Central memory CD8-positive, alpha-beta T cell (primary cell): ENCODE results near the gene ZNF207.
"Not testable (repeated sequence)": the region's sequence is repeated elsewhere in the genome, so short reads cannot be mapped to it uniquely, and the experiment has no call there.

Experiments
- ATAC-seq: fragments of 150-1000 bp; cut with Tn5 transposase; replicated peaks from 2 replicates; pipeline ENCODE4 v1.10.0; 2022; ENCODE audit warnings: mild to moderate bottlenecking, moderate FRiP score, moderate number of reproducible peaks; ENCODE audit not compliant: poor library complexity, severe bottlenecking; ENCODE audit errors: extremely low read depth
- DNase-seq, 2 donors: peaks; one replicate each; pipeline ENCODE4 v3.0.0; 2021; ENCODE audit warnings: low spot score in 2 of 2
- H3K27ac Mint-ChIP-seq: one replicate; pipeline ENCODE4 v1.8.0; 2022; ENCODE audit warnings: low read depth, mild to moderate bottlenecking, moderate library complexity, mixed read lengths
- H3K27me3 Mint-ChIP-seq: one replicate; pipeline ENCODE4 v1.8.0; 2022; ENCODE audit warnings: mixed read lengths
- H3K36me3 Mint-ChIP-seq: one replicate; pipeline ENCODE4 v1.8.0; 2022; ENCODE audit warnings: mild to moderate bottlenecking, moderate library complexity, mixed read lengths; ENCODE audit not compliant: insufficient read depth
- H3K4me1 Mint-ChIP-seq: one replicate; pipeline ENCODE4 v1.8.0; 2022; ENCODE audit warnings: mixed read lengths
- H3K4me3 Mint-ChIP-seq: one replicate; pipeline ENCODE4 v1.8.0; 2022; ENCODE audit warnings: mild to moderate bottlenecking, moderate library complexity, mixed read lengths
- H3K9me3 Mint-ChIP-seq: one replicate; pipeline ENCODE4 v1.8.0; 2022; ENCODE audit warnings: mixed read lengths

Gene ZNF207

DNA sequence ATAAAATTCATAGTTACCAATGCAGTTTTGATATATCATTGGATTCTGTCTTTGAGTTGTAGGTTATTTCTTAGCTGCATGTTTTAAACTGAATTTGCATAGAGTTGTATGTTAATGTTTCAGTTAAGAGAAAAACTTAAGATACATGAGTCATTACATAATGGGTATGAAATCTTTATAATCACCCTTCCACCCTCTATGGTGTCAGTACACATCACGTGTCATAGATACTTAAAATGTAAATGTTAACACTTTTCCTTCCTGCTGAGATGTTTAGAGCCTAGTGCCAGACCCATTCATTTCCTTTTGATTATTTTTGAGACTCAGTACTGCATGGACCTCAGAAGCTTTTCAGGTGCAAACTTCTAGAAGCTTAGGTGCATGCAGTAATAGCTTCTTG is 20.5 kb downstream of the ZNF207 start:
- peaks cover 15% of the 10 kb centered on the region for H3K4me1 Mint-ChIP-seq
- no peaks in the 10 kb centered on the region for H3K9me3 Mint-ChIP-seq
- no peak overlapping the region for H3K4me3 Mint-ChIP-seq
- H3K36me3 Mint-ChIP-seq: peaks cover 84% of the 10 kb centered on the region
- DNase-seq (no peak), ATAC-seq (no peak)
- H3K27me3 Mint-ChIP-seq: no peaks in the 10 kb centered on the region
- no peak overlapping the region for H3K27ac Mint-ChIP-seq

DNA sequence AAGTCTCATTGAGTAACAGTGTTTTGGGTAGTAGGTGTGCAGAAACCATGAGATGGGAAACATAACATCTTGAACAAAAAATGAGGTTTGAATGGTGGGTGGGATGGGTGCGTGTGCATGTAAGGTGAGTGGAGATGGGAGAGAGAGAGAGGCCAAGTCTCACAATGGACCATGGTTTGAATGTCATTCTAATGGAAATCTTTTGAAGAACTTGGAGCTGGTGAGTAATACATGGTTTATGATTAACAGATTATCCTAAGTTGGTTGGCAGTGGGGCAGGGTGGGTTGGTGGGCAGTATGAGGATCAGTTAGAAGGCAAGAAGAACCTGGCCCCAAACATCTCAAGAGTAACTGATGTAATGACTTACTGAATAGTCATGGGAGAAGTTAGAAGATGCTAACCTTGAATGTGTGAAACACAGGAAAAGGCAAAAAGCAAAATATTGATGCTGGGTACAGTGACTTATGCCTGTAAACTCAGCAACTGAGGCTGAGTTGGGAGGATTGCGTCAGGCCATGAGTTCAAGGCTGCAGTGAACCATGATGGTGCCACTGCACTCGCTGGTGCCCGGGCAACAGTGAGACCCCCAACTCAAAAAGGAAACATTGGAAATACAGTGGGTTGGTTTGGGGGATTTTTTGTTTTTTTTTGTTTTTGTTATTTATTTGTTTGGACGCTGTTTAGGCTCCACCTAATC is 32.7 kb downstream of the ZNF207 start:
- no peaks in the 10 kb centered on the region for H3K9me3 Mint-ChIP-seq
- peak overlapping the region; percentile 0 for H3K27ac Mint-ChIP-seq

DNA sequence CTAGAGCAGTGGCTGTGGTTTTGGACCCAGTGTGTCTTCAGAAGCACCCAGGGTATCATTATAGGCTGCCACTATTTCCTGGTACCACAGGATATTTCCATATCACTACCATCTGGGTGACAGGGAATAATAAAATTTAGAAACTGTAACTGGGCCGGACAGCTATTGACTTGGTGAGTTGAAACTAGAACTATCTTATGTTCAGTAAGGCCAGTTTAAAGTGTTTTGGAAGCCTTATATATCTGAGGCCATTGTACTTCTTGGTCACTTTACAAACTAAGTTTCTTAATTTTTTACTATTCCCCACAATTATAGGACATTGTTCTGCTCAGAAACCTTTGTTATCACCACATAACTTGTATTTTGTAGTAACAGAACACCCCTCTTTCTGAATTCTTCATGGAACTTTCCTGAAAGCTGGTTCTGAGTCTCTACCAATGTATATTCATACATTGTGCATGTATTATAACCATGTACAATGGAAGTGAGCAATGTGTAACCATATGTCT is 34.0 kb downstream of the ZNF207 start:
- no peaks in the 10 kb centered on the region for H3K27me3 Mint-ChIP-seq
- no peak overlapping the region for H3K4me3 Mint-ChIP-seq
- DNase-seq (no peak), ATAC-seq (no peak)
- H3K4me1 Mint-ChIP-seq: peaks cover 24% of the 10 kb centered on the region
- no peaks in the 10 kb centered on the region for H3K9me3 Mint-ChIP-seq
- peaks cover 37% of the 10 kb centered on the region for H3K36me3 Mint-ChIP-seq
- H3K27ac Mint-ChIP-seq: no peak overlapping the region

More for the DNA sequence above, 32.7 kb downstream of the ZNF207 start:
- Mint-ChIP-seq H3K4me1 (peaks cover 24% of the 10 kb centered on the region), H3K4me3 (no peak overlapping the region), H3K36me3 (peaks cover 44% of the 10 kb centered on the region), H3K27me3 (no peaks in the 10 kb centered on the region)
- no peak for ATAC-seq
- no peak for DNase-seq

DNA sequence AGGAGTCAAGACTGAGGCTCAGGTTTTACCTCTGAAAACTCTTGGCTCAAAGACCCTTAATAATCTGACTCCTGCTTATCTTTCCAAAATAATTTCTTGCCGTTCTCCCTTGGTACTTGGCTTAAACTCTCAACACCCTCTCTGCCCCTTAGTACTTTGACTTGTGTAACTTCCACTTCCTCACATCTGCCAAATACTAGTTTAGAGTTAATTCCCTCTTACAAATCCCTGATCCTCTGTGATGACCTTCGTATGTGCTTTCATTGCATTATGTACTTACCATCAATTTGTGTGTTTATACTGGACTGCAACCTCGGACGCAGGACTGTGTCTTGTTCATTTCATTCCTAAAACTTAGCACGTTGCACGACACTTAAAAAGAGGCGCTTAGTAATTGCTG is 35.2 kb downstream of the ZNF207 start:
- Mint-ChIP-seq H3K9me3 (no peaks in the 10 kb centered on the region), H3K36me3 (peaks cover 36% of the 10 kb centered on the region), H3K27ac (peak overlapping the region; percentile 66), H3K27me3 (no peaks in the 10 kb centered on the region), H3K4me1 (peaks cover 24% of the 10 kb centered on the region), H3K4me3 (no peak overlapping the region)
- ATAC-seq (no peak), DNase-seq (no peak)

DNA sequence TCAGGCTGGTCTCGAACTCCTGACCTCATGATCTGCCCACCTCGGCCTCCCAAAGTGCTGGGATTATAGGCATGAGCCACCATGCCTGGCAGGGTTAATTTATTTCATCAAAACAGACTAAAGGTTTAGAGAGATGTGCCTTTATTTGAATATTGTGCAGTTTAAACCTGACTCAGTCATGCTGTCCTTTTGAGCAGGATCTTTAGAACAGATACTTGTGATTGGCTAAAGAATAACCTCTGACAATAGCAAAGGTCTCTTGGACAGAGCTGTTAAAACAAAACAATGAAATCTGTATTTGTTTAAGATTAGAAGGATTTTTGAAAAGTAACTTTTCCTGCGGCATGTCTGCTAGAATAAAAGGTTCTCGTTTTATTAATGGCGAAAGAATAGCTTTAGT is 36.0 kb downstream of the ZNF207 start:
- no peaks in the 10 kb centered on the region for H3K9me3 Mint-ChIP-seq
- peaks cover 24% of the 10 kb centered on the region for H3K4me1 Mint-ChIP-seq
- DNase-seq: no peak
- peaks cover 29% of the 10 kb centered on the region for H3K36me3 Mint-ChIP-seq
- no peak overlapping the region for H3K4me3 Mint-ChIP-seq
- no peak overlapping the region for H3K27ac Mint-ChIP-seq
- no peak for ATAC-seq
- no peaks in the 10 kb centered on the region for H3K27me3 Mint-ChIP-seq

DNA sequence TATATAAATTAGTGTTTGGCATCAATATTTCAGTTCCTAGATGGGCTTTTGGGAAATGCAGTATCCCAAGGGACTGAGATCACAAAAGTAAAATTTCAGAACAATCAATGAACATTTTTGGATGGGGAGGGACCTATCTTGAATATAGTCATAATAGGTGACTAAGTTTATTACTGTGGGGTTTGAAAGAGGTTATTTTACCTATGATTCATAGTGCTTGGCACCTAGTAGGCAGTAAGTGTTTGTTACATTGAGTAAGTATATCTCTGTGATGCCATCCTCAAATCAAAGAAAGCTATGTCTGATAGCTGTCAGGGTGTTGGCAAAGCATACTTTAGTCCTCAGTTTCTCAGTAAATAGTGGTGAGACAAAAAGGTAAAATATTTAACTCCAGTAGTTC is 36.9 kb downstream of the ZNF207 start:
- no peak overlapping the region for H3K27ac Mint-ChIP-seq

DNA sequence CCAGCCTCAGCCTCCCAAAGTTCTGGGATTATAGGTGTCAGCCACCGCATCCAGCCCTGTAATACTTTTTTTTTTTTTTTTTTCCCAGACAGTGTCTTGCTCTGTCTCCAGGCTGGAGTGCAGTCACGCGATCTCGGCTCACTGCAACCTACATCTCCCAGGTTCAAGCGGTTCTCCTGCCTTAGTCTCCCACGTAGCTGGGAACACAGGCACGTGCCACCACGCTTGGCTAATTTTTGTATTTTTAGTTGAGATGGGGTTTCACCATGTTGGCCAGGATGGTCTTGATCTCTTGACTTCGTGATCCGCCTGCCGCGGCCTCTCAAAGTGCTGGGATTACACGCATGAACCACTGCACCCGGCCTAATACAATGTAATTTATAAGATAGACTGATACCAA is 38.2 kb downstream of the ZNF207 start:
- not testable (repeated sequence) for H3K9me3 Mint-ChIP-seq, ATAC-seq, DNase-seq, H3K4me3 Mint-ChIP-seq, H3K27ac Mint-ChIP-seq, H3K27me3 Mint-ChIP-seq
- peaks cover 17% of the 10 kb centered on the region for H3K36me3 Mint-ChIP-seq
- H3K4me1 Mint-ChIP-seq: peaks cover 14% of the 10 kb centered on the region

More for the DNA sequence above, 36.9 kb downstream of the ZNF207 start:
- no peak for ATAC-seq
- H3K9me3 Mint-ChIP-seq: no peaks in the 10 kb centered on the region
- DNase-seq: no peak
- H3K4me3 Mint-ChIP-seq: no peak overlapping the region
- H3K4me1 Mint-ChIP-seq: peaks cover 24% of the 10 kb centered on the region
- H3K27me3 Mint-ChIP-seq: no peaks in the 10 kb centered on the region
- peaks cover 25% of the 10 kb centered on the region for H3K36me3 Mint-ChIP-seq

DNA sequence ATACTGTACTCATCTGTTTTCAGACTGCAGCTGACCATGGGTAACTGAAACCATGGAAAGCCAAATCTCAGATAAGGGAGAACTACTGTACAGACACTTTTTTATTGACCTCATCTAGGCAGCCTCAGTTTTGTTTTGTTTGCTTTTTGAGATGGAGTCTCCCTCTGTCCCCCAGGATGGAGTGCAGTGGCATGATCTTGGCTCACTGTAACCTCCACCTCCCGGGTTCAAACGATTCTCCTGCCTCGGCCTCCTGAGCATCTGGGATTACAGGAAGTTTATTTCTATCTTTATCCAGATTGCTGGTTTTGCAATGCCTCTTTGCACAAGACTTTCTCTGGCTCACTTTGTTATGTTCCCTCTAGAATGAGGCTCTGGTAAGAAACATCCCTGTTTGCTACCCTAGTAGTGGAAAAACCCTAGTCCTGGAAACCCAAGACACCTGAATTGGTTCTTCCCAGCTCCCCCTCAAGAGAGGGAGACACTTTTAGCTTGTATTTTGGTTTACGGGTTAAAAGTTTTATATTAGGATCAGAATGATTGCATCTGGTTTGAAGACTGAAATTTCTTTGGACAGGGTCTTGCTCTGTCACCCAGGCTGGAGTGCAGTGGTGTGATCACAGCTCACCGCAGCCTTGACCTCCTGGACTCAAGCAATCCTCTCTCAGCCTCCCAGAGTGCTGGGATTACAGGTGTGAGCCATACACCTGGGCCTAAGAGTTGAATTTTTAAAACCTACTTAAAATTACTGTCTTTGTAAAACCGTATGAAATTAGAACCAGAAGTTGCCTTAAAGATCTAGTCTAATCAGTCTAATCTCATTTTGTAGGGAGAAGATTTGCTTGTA is 38.9 kb downstream of the ZNF207 start:
- no peaks in the 10 kb centered on the region for H3K9me3 Mint-ChIP-seq
- H3K4me3 Mint-ChIP-seq: no peak overlapping the region
- peak overlapping the region; percentile 68 for H3K27ac Mint-ChIP-seq
- ATAC-seq: no peak
- H3K4me1 Mint-ChIP-seq: peaks cover 11% of the 10 kb centered on the region
- no peaks in the 10 kb centered on the region for H3K27me3 Mint-ChIP-seq
- peaks cover 17% of the 10 kb centered on the region for H3K36me3 Mint-ChIP-seq
- DNase-seq: no peak

DNA sequence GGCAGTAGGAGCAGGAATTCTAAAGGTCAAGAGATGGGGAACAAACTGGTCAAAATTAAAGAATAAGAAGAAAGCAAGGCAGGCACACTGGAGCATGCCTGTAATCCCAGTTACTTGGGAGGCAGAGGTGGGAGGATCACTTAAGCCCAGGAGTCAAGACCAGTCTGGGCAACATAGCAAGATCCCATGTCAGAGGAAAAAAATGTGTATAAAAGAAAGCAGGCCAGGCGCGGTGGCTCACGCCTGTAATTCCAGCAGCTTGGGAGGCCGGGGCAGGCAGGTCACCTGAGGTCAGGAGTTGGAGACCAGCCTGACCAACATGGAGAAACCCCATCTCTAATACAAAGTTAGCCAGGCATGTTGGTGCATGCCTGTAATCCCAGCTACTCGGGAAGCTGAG is 43.9 kb downstream of the ZNF207 start:
- ATAC-seq (no peak), DNase-seq (no peak)
- H3K4me1 Mint-ChIP-seq: no peaks in the 10 kb centered on the region
- no peaks in the 10 kb centered on the region for H3K9me3 Mint-ChIP-seq
- H3K36me3 Mint-ChIP-seq: peaks cover 9% of the 10 kb centered on the region
- no peak overlapping the region for H3K4me3 Mint-ChIP-seq
- no peaks in the 10 kb centered on the region for H3K27me3 Mint-ChIP-seq
- H3K27ac Mint-ChIP-seq: no peak overlapping the region

DNA sequence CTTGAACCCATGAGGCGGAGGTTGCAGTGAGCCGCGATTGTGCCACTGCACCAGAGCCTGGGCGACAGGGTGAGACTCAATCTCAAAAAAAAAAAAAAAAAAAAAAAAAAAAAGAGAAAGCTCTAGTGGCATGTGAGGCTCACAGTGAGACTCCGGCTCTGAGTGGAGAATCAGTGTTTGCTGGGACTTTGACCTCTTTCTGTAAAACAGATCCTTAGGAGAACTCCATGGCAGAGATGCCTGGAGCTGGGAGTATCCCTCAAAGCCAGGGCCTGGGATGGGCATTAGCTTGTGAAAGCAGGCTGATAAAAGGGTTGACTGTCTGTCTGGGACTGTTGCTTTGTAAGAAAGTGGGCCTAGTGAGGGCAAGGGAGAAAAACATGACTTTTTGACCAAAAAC is 46.4 kb downstream of the ZNF207 start:
- ATAC-seq (no peak), DNase-seq (no peak)
- Mint-ChIP-seq H3K4me1 (peaks cover 7% of the 10 kb centered on the region), H3K9me3 (no peaks in the 10 kb centered on the region), H3K4me3 (no peak overlapping the region), H3K27me3 (no peaks in the 10 kb centered on the region), H3K36me3 (peaks cover 5% of the 10 kb centered on the region), H3K27ac (no peak overlapping the region)

DNA sequence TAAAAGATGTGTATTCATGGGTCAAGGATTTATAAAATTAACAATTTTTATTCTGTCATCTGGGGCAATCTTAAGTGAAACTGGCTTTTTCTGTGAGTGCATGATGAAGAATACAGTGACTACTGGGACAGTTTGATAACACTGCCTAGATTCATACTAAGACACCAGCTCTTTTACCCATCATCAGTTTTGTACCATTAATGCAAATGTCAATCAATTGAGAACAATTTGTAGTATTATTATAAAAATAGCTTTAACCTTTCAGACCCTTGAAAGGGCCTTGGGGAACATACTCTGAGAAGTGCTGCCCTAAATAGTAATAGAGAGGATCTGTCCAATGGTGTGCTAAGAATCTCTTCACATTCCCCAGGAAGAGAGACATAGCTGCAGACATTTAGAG is 49.0 kb downstream of the ZNF207 start:
- H3K36me3 Mint-ChIP-seq: peaks cover 5% of the 10 kb centered on the region
- DNase-seq: no peak
- H3K27me3 Mint-ChIP-seq: no peaks in the 10 kb centered on the region
- ATAC-seq: no peak
- peak overlapping the region; percentile 59 for H3K27ac Mint-ChIP-seq
- peaks cover 7% of the 10 kb centered on the region for H3K4me1 Mint-ChIP-seq
- H3K4me3 Mint-ChIP-seq: no peak overlapping the region
- no peaks in the 10 kb centered on the region for H3K9me3 Mint-ChIP-seq

DNA sequence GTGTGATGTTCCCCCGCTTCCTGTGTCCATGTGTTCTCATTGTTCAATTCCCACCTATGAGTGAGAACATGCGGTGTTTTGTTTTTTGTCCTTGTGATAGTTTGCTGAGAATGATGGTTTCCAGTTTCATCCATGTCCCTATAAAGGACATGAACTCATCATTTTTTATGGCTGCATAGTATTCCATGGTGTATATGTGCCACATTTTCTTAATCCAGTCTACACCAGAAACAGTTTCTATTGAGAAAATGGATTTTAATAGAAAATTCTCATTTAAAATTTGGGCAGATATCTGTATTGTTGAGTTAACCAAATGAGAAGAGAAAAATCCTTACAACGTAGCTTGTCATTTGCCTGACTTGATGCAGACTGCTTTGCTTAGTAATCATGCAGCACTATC is 60.1 kb downstream of the ZNF207 start:
- H3K27ac Mint-ChIP-seq, H3K4me3 Mint-ChIP-seq, H3K27me3 Mint-ChIP-seq, ATAC-seq, H3K4me1 Mint-ChIP-seq, H3K9me3 Mint-ChIP-seq, DNase-seq: not testable (repeated sequence)
- H3K36me3 Mint-ChIP-seq: peaks cover 13% of the 10 kb centered on the region

DNA sequence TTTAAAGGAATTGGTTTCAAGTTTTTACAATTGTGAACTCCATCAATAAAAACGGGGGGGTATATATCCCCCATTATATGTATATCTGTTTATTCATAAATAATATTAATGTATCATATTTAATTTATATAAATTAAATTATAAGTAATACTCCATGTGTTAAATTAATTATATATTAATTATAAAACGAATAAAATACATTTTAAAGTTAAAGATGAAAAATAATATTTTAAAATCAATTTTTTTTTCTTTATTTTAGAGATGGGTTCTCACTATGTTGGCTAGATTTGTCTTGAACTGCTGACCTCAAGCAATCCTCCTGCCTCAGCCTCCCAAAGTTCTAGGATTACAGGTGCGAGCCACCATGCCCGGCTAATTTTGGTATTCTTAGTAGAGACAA is 76.9 kb downstream of the ZNF207 start:
- no peaks in the 10 kb centered on the region for H3K36me3 Mint-ChIP-seq
- ATAC-seq (no peak), DNase-seq (no peak)
- no peak overlapping the region for H3K4me3 Mint-ChIP-seq
- no peak overlapping the region for H3K27ac Mint-ChIP-seq
- no peaks in the 10 kb centered on the region for H3K27me3 Mint-ChIP-seq
- peaks cover 8% of the 10 kb centered on the region for H3K9me3 Mint-ChIP-seq
- no peaks in the 10 kb centered on the region for H3K4me1 Mint-ChIP-seq
